GM23338 (cell line): ENCODE data around the gene NGF.

Source experiments
- EZH2 ChIP-seq: fragments of 200-600 bp; sonication (generic); IDR thresholded peaks from one replicate; pipeline ENCODE4 v1.8.0; 2017; ENCODE audit warnings: antibody characterized with exemption, mild to moderate bottlenecking, low read depth; ENCODE audit not compliant: unreplicated experiment
- EZH2phosphoT487 ChIP-seq: fragments of 200-600 bp; sonication (generic); IDR thresholded peaks from one replicate; pipeline ENCODE4 v1.8.1; 2018; ENCODE audit warnings: antibody characterized with exemption; ENCODE audit not compliant: unreplicated experiment
- JUNB ChIP-seq: IDR thresholded peaks from one replicate; pipeline ENCODE4 v1.6.1; 2016; ENCODE audit warnings: antibody characterized with exemption; ENCODE audit not compliant: unreplicated experiment
- POLR2AphosphoS5 ChIP-seq: IDR thresholded peaks from 2 replicates; pipeline ENCODE4 v1.6.1; 2016; ENCODE audit warnings: antibody characterized with exemption, low read depth
- ZNF114 ChIP-seq: fragments of 250-450 bp; sonication (Bioruptor Pico); IDR thresholded peaks from 2 replicates; pipeline ENCODE4 v1.5.0; 2020; ENCODE audit warnings: mild to moderate bottlenecking, moderate library complexity
- TF ChIP-seq, protein P1 (sequence below), 2 experiments: fragments of 200-600 bp in 1 of 2; sonication (generic) in 1 of 2; conservative IDR thresholded peaks; 2 replicates each; pipeline versions ENCODE4 v1.5.1 to v1.6.1; 2016 to 2017; ENCODE audit warnings: antibody characterized with exemption in 2 of 2, low read depth in 2 of 2, mild to moderate bottlenecking in 2 of 2, moderate library complexity in 1 of 2

- TF ChIP-seq, protein P1, sequence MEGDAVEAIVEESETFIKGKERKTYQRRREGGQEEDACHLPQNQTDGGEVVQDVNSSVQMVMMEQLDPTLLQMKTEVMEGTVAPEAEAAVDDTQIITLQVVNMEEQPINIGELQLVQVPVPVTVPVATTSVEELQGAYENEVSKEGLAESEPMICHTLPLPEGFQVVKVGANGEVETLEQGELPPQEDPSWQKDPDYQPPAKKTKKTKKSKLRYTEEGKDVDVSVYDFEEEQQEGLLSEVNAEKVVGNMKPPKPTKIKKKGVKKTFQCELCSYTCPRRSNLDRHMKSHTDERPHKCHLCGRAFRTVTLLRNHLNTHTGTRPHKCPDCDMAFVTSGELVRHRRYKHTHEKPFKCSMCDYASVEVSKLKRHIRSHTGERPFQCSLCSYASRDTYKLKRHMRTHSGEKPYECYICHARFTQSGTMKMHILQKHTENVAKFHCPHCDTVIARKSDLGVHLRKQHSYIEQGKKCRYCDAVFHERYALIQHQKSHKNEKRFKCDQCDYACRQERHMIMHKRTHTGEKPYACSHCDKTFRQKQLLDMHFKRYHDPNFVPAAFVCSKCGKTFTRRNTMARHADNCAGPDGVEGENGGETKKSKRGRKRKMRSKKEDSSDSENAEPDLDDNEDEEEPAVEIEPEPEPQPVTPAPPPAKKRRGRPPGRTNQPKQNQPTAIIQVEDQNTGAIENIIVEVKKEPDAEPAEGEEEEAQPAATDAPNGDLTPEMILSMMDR (conservative IDR thresholded peaks at IDR 0.05; ENCODE audit: low read depth in 2 of 2), result no peak
- TF ChIP-seq EZH2, result no peak
- TF ChIP-seq ZNF114 (CRISPR knock-in tag), result no peak
- no peak for TF ChIP-seq POLR2AphosphoS5
- no peak for TF ChIP-seq JUNB
- TF ChIP-seq EZH2phosphoT487, result no peak
Measured at GRCh38 chr1:115336741-115337140, 1.3 kb downstream of the NGF start.
